Left ventricle myocardium inferior (tissue), 1 donor: ENCODE results near the gene EDEM2. TPM values are rescaled to one million over a fixed set of nuclear protein-coding genes. Genes with fewer than 3 reads are reported as not detected.
"Not testable (repeated sequence)": the region's sequence is repeated elsewhere in the genome, so short reads cannot be mapped to it uniquely, and the experiment has no call there.

ENCODE experiments used
- DNase-seq: peaks from one replicate; pipeline ENCODE4 v3.0.0-alpha.2; 2020
- H3K27ac ChIP-seq: fragments of 200-600 bp; replicated peaks from 2 replicates; pipeline ENCODE4 v1.8.0; 2021
- H3K27me3 ChIP-seq: fragments of 200-600 bp; 2 replicates; pipeline ENCODE4 v1.8.0; 2021; ENCODE audit warnings: low read depth
- H3K36me3 ChIP-seq: fragments of 200-600 bp; 2 replicates; pipeline ENCODE4 v1.8.0; 2021
- H3K4me1 ChIP-seq: fragments of 200-600 bp; 2 replicates; pipeline ENCODE4 v1.8.0; 2021
- H3K4me3 ChIP-seq: fragments of 200-600 bp; 2 replicates; pipeline ENCODE4 v1.8.0; 2021; ENCODE audit warnings: mild to moderate bottlenecking, moderate library complexity
- H3K9me3 ChIP-seq: fragments of 200-600 bp; replicated peaks from 2 replicates; pipeline ENCODE4 v1.8.0; 2021
- CTCF ChIP-seq: fragments of 200-600 bp; IDR thresholded peaks from 2 replicates; pipeline ENCODE4 v1.8.0; 2021; ENCODE audit warnings: antibody characterized with exemption, mild to moderate bottlenecking, borderline replicate concordance
- intact Hi-C: fragments of 100-400 bp; cut with micrococcal nuclease; formaldehyde crosslinking; loops from one replicate; pipeline ENCODE4 v1.11.0; 2022
- total RNA-seq: library from RNA; stranded (reverse); fragmentation: NEBNext Ultra II Directional; extraction: Animal tissue kit (Norgen Biotek cat#: 25700); gene quantifications from one replicate; pipeline ENCODE4 v1.2.1, GENCODE V29; 2021
- donor health status: DM: no; HTN: yes; CAD: no; lungs with severe emphysema.

The EDEM2 gene
- total RNA-seq, 1 donor from 2014 or later: 10.4 TPM

GRCh38 chr20:35087355-35087754 lies 59.8 kb downstream of the EDEM2 start:
- Histone ChIP-seq H3K27ac (no peak overlapping the region), H3K9me3 (no peaks in the 10 kb centered on the region), H3K36me3 (peaks cover 12% of the 10 kb centered on the region), H3K4me1 (peaks cover 66% of the 10 kb centered on the region), H3K27me3 (no peaks in the 10 kb centered on the region), H3K4me3 (no peak overlapping the region)
- intact Hi-C loops: no loop called here
- no peak for DNase-seq
- TF ChIP-seq CTCF: no peak

- Histone ChIP-seq H3K27me3 (no peaks in the 10 kb centered on the region), H3K9me3 (no peaks in the 10 kb centered on the region), H3K27ac (no peak overlapping the region), H3K4me1 (peaks cover 66% of the 10 kb centered on the region), H3K4me3 (no peak overlapping the region), H3K36me3 (peaks cover 12% of the 10 kb centered on the region)
- intact Hi-C loops: no loop called here
- TF ChIP-seq CTCF: no peak
- no peak for DNase-seq
Measured at GRCh38 chr20:35085477-35086225, 61.5 kb downstream of the EDEM2 start.

GRCh38 chr20:35084998-35085397 lies 62.1 kb downstream of the EDEM2 start:
- TF ChIP-seq CTCF: no peak
- no peaks in the 10 kb centered on the region for H3K9me3 ChIP-seq
- peaks cover 68% of the 10 kb centered on the region for H3K4me1 ChIP-seq
- peaks cover 12% of the 10 kb centered on the region for H3K36me3 ChIP-seq
- no peak overlapping the region for H3K27ac ChIP-seq
- no peaks in the 10 kb centered on the region for H3K27me3 ChIP-seq
- DNase-seq: no peak
- no peak overlapping the region for H3K4me3 ChIP-seq
- intact Hi-C loops: no loop called here

GRCh38 chr20:35080348-35080642 lies 66.8 kb downstream of the EDEM2 start:
- DNase-seq, H3K9me3 ChIP-seq, intact Hi-C loops, H3K27ac ChIP-seq, H3K4me3 ChIP-seq, H3K27me3 ChIP-seq: not testable (repeated sequence)
- Histone ChIP-seq H3K36me3 (peaks cover 18% of the 10 kb centered on the region), H3K4me1 (peaks cover 56% of the 10 kb centered on the region)

GRCh38 chr20:35079472-35080347 lies 67.4 kb downstream of the EDEM2 start:
- H3K36me3 ChIP-seq: peaks cover 18% of the 10 kb centered on the region
- intact Hi-C loops: no loop called here
- DNase-seq: no peak
- TF ChIP-seq CTCF: no peak
- H3K9me3 ChIP-seq: no peaks in the 10 kb centered on the region
- H3K27me3 ChIP-seq: no peaks in the 10 kb centered on the region
- peaks cover 50% of the 10 kb centered on the region for H3K4me1 ChIP-seq
- no peak overlapping the region for H3K4me3 ChIP-seq
- no peak overlapping the region for H3K27ac ChIP-seq

GRCh38 chr20:35077872-35078271 lies 69.3 kb downstream of the EDEM2 start:
- H3K27ac ChIP-seq: no peak overlapping the region
- no peak for TF ChIP-seq CTCF
- no peaks in the 10 kb centered on the region for H3K9me3 ChIP-seq
- no peak for DNase-seq
- no peaks in the 10 kb centered on the region for H3K27me3 ChIP-seq
- H3K36me3 ChIP-seq: peaks cover 18% of the 10 kb centered on the region
- H3K4me3 ChIP-seq: no peak overlapping the region
- peaks cover 42% of the 10 kb centered on the region for H3K4me1 ChIP-seq
- intact Hi-C loops: no loop called here
